Measurements from ENCODE around the gene SLAMF9.

SLAMF9 gene

GRCh38 chr1:159983681-159984080 is 29.6 kb upstream of the SLAMF9 start (continued):
- TF ChIP-seq CSRNP3 (CRISPR knock-in tag; IDR thresholded peaks at IDR 0.05) (no peak), RARB (CRISPR knock-in tag; IDR thresholded peaks at IDR 0.05) (no peak), CSDC2 (CRISPR knock-in tag; IDR thresholded peaks at IDR 0.05) (no peak), GLIS3 (CRISPR knock-in tag; IDR thresholded peaks at IDR 0.05) (no peak)

DNA sequence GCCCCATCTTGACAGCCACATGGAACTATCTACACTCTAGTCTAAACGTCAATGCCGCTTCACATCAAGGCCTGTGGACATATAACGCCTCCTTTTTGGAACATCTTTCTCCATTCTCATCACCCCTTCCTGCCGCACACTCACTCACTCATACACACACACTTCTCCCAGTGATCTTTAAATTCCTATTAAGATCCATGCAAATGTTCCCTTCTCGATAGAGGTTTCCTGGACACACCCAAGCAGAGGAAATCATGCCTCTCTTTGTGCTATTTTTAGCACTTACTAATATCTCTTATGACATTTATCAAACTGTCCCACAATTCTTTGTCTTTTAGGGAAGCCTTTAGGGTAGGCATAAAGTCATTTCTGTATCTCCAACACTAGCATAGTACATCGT is 28.2 kb upstream of the SLAMF9 start:
- TF ChIP-seq, protein P1, sequence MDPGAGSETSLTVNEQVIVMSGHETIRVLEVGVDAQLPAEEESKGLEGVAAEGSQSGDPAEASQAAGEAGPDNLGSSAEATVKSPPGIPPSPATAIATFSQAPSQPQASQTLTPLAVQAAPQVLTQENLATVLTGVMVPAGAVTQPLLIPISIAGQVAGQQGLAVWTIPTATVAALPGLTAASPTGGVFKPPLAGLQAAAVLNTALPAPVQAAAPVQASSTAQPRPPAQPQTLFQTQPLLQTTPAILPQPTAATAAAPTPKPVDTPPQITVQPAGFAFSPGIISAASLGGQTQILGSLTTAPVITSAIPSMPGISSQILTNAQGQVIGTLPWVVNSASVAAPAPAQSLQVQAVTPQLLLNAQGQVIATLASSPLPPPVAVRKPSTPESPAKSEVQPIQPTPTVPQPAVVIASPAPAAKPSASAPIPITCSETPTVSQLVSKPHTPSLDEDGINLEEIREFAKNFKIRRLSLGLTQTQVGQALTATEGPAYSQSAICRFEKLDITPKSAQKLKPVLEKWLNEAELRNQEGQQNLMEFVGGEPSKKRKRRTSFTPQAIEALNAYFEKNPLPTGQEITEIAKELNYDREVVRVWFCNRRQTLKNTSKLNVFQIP (CRISPR knock-in tag; IDR thresholded peaks at IDR 0.05; ENCODE audit: borderline replicate concordance, low read depth): no peak
- TF ChIP-seq ZC3H10 (CRISPR knock-in tag; IDR thresholded peaks at IDR 0.05) (no peak), OSR1 (CRISPR knock-in tag; IDR thresholded peaks at IDR 0.05) (no peak), GLIS3 (CRISPR knock-in tag; IDR thresholded peaks at IDR 0.05) (no peak), ARNTL (CRISPR knock-in tag; IDR thresholded peaks at IDR 0.05; ENCODE audit: borderline replicate concordance, low read depth) (no peak), ISL1 (CRISPR knock-in tag; IDR thresholded peaks at IDR 0.05) (no peak), BACH2 (CRISPR knock-in tag; IDR thresholded peaks at IDR 0.05; ENCODE audit: borderline replicate concordance) (no peak), ZFP3 (CRISPR knock-in tag; IDR thresholded peaks at IDR 0.05) (no peak), TOX (CRISPR knock-in tag; IDR thresholded peaks at IDR 0.05; ENCODE audit: borderline replicate concordance) (no peak), ZFP30 (CRISPR knock-in tag; IDR thresholded peaks at IDR 0.05) (no peak), ZNF70 (CRISPR knock-in tag; IDR thresholded peaks at IDR 0.05) (no peak), CSDC2 (CRISPR knock-in tag; IDR thresholded peaks at IDR 0.05) (no peak), TSHZ2 (CRISPR knock-in tag; IDR thresholded peaks at IDR 0.05) (no peak), SNAI2 (CRISPR knock-in tag; IDR thresholded peaks at IDR 0.05) (no peak), ESRRG (CRISPR knock-in tag; IDR thresholded peaks at IDR 0.05) (no peak), RARB (CRISPR knock-in tag; IDR thresholded peaks at IDR 0.05) (no peak), PPARA (CRISPR knock-in tag; IDR thresholded peaks at IDR 0.05; ENCODE audit: borderline replicate concordance) (no peak)
- TF ChIP-seq, protein P2, sequence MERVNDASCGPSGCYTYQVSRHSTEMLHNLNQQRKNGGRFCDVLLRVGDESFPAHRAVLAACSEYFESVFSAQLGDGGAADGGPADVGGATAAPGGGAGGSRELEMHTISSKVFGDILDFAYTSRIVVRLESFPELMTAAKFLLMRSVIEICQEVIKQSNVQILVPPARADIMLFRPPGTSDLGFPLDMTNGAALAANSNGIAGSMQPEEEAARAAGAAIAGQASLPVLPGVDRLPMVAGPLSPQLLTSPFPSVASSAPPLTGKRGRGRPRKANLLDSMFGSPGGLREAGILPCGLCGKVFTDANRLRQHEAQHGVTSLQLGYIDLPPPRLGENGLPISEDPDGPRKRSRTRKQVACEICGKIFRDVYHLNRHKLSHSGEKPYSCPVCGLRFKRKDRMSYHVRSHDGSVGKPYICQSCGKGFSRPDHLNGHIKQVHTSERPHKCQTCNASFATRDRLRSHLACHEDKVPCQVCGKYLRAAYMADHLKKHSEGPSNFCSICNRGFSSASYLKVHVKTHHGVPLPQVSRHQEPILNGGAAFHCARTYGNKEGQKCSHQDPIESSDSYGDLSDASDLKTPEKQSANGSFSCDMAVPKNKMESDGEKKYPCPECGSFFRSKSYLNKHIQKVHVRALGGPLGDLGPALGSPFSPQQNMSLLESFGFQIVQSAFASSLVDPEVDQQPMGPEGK (CRISPR knock-in tag; IDR thresholded peaks at IDR 0.05; ENCODE audit: borderline replicate concordance): no peak
- TF ChIP-seq, protein P3, sequence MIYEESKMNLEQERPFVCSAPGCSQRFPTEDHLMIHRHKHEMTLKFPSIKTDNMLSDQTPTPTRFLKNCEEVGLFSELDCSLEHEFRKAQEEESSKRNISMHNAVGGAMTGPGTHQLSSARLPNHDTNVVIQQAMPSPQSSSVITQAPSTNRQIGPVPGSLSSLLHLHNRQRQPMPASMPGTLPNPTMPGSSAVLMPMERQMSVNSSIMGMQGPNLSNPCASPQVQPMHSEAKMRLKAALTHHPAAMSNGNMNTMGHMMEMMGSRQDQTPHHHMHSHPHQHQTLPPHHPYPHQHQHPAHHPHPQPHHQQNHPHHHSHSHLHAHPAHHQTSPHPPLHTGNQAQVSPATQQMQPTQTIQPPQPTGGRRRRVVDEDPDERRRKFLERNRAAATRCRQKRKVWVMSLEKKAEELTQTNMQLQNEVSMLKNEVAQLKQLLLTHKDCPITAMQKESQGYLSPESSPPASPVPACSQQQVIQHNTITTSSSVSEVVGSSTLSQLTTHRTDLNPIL (CRISPR knock-in tag; IDR thresholded peaks at IDR 0.05; ENCODE audit: low read depth): no peak
- no peak for ATAC-seq

GRCh38 chr1:159981351-159982055 is 27.5 kb upstream of the SLAMF9 start:
- no peak for ATAC-seq
- TF ChIP-seq, protein P1 (CRISPR knock-in tag; IDR thresholded peaks at IDR 0.05; ENCODE audit: borderline replicate concordance, low read depth): no peak
- TF ChIP-seq RARB (CRISPR knock-in tag; IDR thresholded peaks at IDR 0.05): no peak
- TF ChIP-seq, protein P2 (CRISPR knock-in tag; IDR thresholded peaks at IDR 0.05; ENCODE audit: borderline replicate concordance): no peak
- no peak for TF ChIP-seq OSR1 (CRISPR knock-in tag; IDR thresholded peaks at IDR 0.05)
- no peak for TF ChIP-seq ZNF70 (CRISPR knock-in tag; IDR thresholded peaks at IDR 0.05)
- no peak for TF ChIP-seq ISL1 (CRISPR knock-in tag; IDR thresholded peaks at IDR 0.05)
- TF ChIP-seq ARNTL (CRISPR knock-in tag; IDR thresholded peaks at IDR 0.05; ENCODE audit: borderline replicate concordance, low read depth): no peak
- TF ChIP-seq ZFP3 (CRISPR knock-in tag; IDR thresholded peaks at IDR 0.05): no peak
- TF ChIP-seq GLIS3 (CRISPR knock-in tag; IDR thresholded peaks at IDR 0.05): no peak
- no peak for TF ChIP-seq ZNF565 (CRISPR knock-in tag; conservative IDR thresholded peaks at IDR 0.05; ENCODE audit: low read depth)
- no peak for TF ChIP-seq ZC3H10 (CRISPR knock-in tag; IDR thresholded peaks at IDR 0.05)
- TF ChIP-seq BACH2 (CRISPR knock-in tag; IDR thresholded peaks at IDR 0.05; ENCODE audit: borderline replicate concordance): no peak
